SU-DHL-6 (cell line): ENCODE results near the gene PHACTR3.

Experiments
- CTCF ChIP-seq: fragments of 200-600 bp; sonication (generic); IDR thresholded peaks from one replicate; pipeline ENCODE4 v1.5.1; 2017; ENCODE audit warnings: antibody characterized with exemption, mild to moderate bottlenecking, low read length, moderate library complexity; ENCODE audit not compliant: insufficient read depth, poor library complexity, severe bottlenecking
- EZH2phosphoT487 ChIP-seq: fragments of 200-600 bp; sonication (generic), shearing (Covaris generic); conservative IDR thresholded peaks from 2 replicates; pipeline ENCODE4 v1.6.1; 2018; ENCODE audit warnings: mild to moderate bottlenecking, antibody characterized with exemption, low read length, moderate library complexity, mixed read lengths

- no peak for TF ChIP-seq CTCF
- no peak for TF ChIP-seq EZH2phosphoT487
Observed at GRCh38 chr20:59832406-59833363, 228.3 kb downstream of the PHACTR3 start.
